ENCODE data around the gene RSRC1.
"Not testable (repeated sequence)": the region's sequence is repeated elsewhere in the genome, so short reads cannot be mapped to it uniquely, and the experiment has no call there.

RSRC1 gene

GRCh38 chr3:158333736-158334135 lies 223.8 kb downstream of the RSRC1 start:
- no peak for DNase-seq

GRCh38 chr3:158337110-158337509 lies 227.2 kb downstream of the RSRC1 start:
- DNase-seq: no peak

DNA sequence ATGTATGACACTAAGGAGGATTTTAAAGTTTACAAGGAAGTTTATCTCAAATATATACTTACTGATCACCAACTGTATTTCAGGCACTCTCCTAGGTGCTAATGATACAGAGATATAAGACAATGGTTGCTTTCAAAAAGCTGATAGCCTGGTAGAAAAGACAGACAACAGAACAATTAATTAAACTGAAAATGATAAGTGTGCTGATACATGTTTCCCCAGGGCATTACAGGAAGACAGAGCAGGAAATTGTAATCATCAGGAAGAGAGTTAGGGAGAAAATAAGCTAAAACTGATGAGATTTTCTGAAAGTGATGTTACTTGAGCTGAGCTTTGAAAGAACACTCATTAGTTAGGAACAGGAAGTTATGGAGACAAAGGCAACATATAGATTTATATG lies 229.7 kb downstream of the RSRC1 start:
- no peak for DNase-seq

DNA sequence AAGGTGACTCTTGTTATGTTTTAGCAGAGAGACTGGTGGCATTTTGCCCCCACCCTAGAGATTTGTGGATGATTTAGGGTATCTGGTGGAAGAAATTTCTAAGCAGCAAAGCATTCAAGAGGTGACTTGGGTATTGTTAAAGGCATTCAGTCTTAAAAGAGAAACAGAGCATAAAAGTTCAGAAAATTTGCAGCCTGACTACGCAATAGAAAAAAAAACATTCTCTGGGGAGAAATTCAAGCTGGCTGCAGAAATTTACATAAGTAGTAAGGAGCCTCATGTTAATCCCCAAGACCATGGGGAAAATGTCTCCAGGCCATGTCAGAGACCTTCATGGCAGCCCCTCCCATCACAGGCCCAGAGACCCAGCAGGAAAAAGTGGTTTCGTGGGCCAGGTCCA lies 231.1 kb downstream of the RSRC1 start:
- DNase-seq: not testable (repeated sequence)

DNA sequence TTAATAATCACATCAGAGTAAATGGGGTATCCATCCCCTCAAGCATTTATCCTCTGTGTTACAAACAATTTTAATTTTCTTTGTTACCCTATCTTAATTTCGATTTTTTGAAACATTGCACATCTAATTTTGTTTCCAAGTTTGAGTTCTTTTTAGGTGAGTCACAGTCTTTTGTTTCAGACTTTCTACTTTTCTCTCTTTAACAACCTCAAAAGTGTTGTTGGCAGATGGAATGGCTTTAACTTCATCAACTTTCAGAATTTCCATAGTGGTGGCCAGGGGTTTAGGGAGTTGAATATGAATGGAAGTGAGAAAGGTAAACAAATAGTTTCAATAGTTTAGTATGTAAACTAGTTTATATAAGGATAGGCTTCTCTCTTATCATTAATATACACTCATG lies 238.1 kb downstream of the RSRC1 start:
- no peak for DNase-seq

DNA sequence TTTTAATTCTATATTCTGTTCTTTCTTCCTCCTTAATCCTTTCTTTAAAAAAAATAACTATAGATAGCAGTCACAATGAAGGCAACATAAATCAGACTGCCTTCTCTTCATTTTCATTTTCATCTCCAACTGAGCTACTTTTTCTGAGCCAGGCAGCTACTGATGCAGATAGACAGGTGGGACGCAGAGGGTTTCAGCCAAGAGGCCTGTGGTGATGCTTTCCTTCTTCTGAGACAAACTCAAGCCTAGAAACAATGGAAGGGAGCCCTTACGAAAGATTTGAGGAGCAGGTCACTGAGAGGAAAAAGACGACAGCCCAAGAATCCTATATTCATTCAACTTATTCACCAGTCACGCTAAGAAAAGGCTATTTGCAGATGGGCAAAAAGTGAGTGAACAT lies 241.1 kb downstream of the RSRC1 start:
- DNase-seq: no peak

GRCh38 chr3:158352551-158352950 lies 242.7 kb downstream of the RSRC1 start:
- DNase-seq: no peak

GRCh38 chr3:158354713-158355112 lies 244.8 kb downstream of the RSRC1 start:
- no peak for DNase-seq

DNA sequence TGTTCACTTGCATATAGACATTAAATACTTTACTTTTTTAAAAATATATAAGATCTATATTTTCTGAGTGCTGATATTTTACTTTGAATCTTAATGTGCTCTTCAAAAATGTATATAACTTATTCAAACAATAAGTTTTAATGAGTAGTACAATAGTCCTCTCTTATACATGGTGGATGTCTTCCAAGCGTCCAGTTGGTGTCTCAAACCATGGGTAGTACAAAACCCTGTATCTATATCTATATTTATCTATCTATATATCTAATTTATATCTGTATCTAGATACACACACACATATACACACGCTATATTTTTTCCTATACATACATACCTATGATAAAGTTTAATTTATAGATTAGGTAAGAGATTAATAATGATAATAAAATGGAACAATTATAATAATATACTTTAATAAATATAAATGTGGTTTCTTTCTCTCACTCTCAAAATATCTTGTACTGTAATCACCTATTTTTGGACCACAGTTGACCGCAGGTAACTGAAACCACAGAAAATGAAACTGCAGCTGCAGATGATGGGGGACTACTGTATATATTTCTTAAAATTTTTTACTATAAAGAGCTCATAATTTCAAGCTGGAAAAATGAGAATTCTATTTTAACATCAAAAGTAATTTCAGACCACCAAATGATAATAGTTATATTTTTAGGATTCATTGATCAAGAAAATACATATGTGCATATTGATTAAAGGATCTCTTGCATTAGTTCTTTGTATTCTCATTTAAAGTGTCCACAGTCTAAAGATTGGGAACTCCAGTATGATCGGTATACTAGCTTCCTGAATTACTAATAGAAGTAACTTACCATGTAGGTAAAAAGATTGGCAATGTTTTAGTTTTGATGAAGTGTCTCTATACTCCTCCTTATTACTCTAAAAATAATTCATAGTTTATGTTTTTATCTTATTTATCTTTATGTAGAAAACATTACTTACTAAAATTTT lies 246.0 kb downstream of the RSRC1 start:
- DNase-seq: no peak

GRCh38 chr3:158359339-158359738 lies 249.4 kb downstream of the RSRC1 start:
- no peak for DNase-seq

DNA sequence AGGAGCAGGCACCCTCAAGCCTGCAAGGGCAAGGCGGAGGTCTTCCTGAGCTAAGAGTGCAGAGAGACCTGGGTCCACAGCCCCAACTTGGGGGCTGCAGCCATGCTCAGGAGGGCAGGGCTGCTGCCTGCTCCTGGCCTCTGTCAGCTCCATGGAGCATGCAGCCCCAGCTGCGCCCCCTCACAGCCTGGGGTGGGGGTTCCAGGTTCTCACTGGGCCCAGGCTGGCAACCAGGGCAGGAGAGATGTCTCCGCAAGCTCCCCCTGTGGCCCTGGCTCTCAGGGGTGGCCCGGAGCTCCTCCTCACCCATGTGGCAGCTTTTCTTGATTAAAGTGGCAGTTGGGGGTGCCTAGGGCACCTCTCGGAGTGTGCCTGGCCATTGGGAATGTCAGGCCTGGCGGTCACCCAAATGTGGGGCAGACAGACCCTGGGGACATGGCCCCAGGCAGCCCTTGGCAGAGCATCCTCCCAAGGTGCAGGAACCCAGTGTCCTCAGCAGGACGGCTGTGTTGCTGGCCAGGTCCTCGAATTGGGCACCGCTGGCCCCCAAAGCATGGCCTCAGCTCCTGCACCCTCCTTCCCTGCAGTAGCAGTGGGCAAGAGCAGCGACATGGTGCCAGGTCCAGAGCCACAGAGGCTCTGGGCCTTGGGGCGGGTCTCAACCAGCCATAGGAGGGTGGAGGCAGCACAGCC lies 251.0 kb downstream of the RSRC1 start:
- DNase-seq: no peak

GRCh38 chr3:158368271-158368670 lies 258.4 kb downstream of the RSRC1 start:
- DNase-seq: no peak

- DNase-seq: no peak
Observed at GRCh38 chr3:158369279-158369678, 259.4 kb downstream of the RSRC1 start.

- DNase-seq: no peak
Observed at GRCh38 chr3:158379517-158379916, 269.6 kb downstream of the RSRC1 start.

- no peak for DNase-seq
Observed at GRCh38 chr3:158381262-158381868, 271.5 kb downstream of the RSRC1 start.

- no peak for DNase-seq
Observed at GRCh38 chr3:158382479-158382878, 272.6 kb downstream of the RSRC1 start.

- no peak for DNase-seq
Observed at GRCh38 chr3:158384019-158384418, 274.1 kb downstream of the RSRC1 start.

- no peak for DNase-seq
Observed at GRCh38 chr3:158395421-158395820, 285.5 kb downstream of the RSRC1 start.

DNA sequence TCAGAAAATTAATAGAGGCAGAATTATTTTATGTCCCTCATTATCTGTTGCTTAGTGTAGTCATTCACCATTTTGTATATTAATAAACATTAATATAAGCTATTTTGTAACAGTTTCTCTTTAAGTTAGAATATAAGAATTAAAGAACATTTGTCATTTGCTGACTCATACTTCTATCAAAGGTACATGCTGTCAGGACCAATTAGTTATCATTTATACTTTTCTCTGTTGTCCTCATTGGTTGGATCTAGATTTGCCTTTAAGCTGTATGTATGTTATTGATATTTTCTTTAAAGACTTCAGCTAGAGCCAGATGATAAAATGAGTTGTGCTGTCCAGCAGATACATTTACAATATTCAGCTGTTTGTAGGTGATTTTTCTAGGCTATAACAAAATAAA lies 292.7 kb downstream of the RSRC1 start:
- DNase-seq: no peak

GRCh38 chr3:158403013-158403412 lies 293.1 kb downstream of the RSRC1 start:
- DNase-seq: no peak

DNA sequence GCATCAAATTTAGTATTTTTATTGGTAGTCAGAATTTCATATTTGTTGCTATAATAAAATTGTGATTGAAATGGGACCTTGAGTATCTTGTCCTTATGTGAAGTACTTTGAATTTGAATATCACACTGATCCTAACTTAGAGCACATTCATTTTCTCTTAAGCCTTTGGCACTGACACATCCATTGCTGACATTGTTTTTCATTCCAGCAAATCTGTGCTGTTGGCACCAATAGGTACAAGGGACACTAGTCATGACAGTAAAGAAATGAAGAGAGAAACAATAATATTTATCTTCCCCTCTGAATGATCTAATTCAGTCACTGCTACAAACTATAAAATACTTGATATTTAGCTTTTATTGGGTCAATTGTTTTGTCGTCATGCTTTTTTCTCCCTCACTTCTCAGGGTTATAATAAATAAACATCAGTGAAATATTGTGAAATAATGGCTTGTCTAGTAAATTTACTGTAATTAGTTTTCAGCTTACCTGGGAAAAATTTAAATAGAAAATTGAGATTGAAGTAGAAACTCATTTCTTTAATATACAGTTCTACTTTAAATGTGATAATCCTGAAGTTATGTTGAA lies 294.3 kb downstream of the RSRC1 start:
- DNase-seq: no peak

DNA sequence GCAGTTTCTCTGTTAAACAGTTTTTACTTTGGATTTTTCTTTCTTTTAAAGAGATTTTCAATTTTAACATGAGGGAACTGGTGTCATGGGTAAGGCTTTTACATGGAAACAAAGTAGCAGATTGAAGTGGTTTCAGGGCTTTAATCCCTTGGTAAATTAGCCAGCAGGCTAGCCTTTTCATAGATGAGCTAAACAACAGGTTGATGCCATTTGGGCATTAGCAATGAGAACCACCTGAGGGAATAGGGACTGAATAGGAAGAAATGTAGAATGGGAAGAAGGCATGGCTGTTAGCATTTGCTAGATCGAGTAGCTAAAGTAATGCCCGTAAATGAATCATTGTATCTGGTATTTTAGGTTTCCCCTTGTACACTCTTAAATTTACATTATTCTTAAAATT lies 295.6 kb downstream of the RSRC1 start:
- no peak for DNase-seq

- DNase-seq: no peak
Observed at GRCh38 chr3:158407844-158408517, 298.1 kb downstream of the RSRC1 start.

All from right hindlimb (tissue), 1 donor.